SK-N-SH (cell line): ENCODE data around the gene GUF1. TPM values are rescaled to one million over a fixed set of nuclear protein-coding genes. Genes with fewer than 3 reads are reported as not detected.

ENCODE experiments used
- CTCF ChIA-PET: fragments of 300-600, 350-600 bp; formaldehyde crosslinking; extraction: SDS; loops from one replicate; lab custom pipeline; 2021; lab: Yijun Ruan, JAX
- POLR2A ChIA-PET: fragments of 350-600 bp; sonication (Branson Sonifier 250); formaldehyde crosslinking; extraction: SDS; loops from one replicate; lab custom pipeline; 2020; ENCODE audit warnings: antibody characterized with exemption, inconsistent platforms; lab: Yijun Ruan, JAX
- DNase-seq: peaks from one replicate; pipeline ENCODE4 v3.0.0; 2012
- H2AFZ ChIP-seq: fragments of 200-600 bp; sonication (generic); 2 replicates; pipeline ENCODE4 v1.8.1; 2016; ENCODE audit warnings: antibody characterized with exemption, mild to moderate bottlenecking, low read depth
- H3F3A ChIP-seq: fragments of 200-600 bp; sonication (generic); replicated peaks from 2 replicates; pipeline ENCODE3; 2016; ENCODE audit warnings: antibody characterized with exemption, mild to moderate bottlenecking; ENCODE audit not compliant: insufficient read depth
- H3K27ac ChIP-seq, 2 experiments: fragments of 200-500 bp in 1 of 2; fragments of 200-600 bp in 1 of 2; sonication (Bioruptor generic) in 1 of 2; sonication (generic), shearing (Covaris generic) in 1 of 2; 2 replicates each; pipeline versions ENCODE4 v1.5.1 to v1.6.1; 2014 to 2016; ENCODE audit warnings: low read depth in 2 of 2, inconsistent platforms in 1 of 2, low read length in 1 of 2, mild to moderate bottlenecking in 1 of 2, mixed read lengths in 1 of 2
- H3K27me3 ChIP-seq: fragments of 200-600 bp; sonication (generic), shearing (Covaris generic); 2 replicates; pipeline ENCODE4 v1.6.1; 2016; ENCODE audit warnings: mixed run types; ENCODE audit not compliant: insufficient read depth
- H3K36me3 ChIP-seq, 2 experiments: fragments of 200-500 bp in 1 of 2; fragments of 200-600 bp in 1 of 2; sonication (Bioruptor generic) in 1 of 2; sonication (generic) in 1 of 2; replicated peaks in 1 of 2; 2 replicates each; pipeline versions ENCODE3 to v1.5.1; 2014 to 2016; ENCODE audit warnings: low read length in 1 of 2, mild to moderate bottlenecking in 1 of 2; ENCODE audit not compliant: insufficient read depth in 2 of 2, control insufficient read depth in 1 of 2
- H3K4me1 ChIP-seq, 2 experiments: fragments of 200-500 bp in 1 of 2; fragments of 200-600 bp in 1 of 2; sonication (Bioruptor generic) in 1 of 2; sonication (generic), shearing (Covaris generic) in 1 of 2; 2 replicates each; pipeline versions ENCODE4 v1.5.1 to v1.6.1; 2014 to 2016; ENCODE audit warnings: low read depth in 1 of 2, low read length in 1 of 2, mixed run types in 1 of 2; ENCODE audit not compliant: insufficient read depth in 2 of 2, control insufficient read depth in 1 of 2
- H3K4me2 ChIP-seq: fragments of 200-600 bp; sonication (generic), shearing (Covaris generic); 2 replicates; pipeline ENCODE4 v1.6.1; 2017; ENCODE audit warnings: mixed run types
- H3K4me3 ChIP-seq, 2 experiments: fragments of 200-500 bp in 1 of 2; fragments of 200-600 bp in 1 of 2; sonication (Bioruptor generic) in 1 of 2; sonication (generic), shearing (Covaris generic) in 1 of 2; 2 replicates each; pipeline versions ENCODE4 v1.5.1 to v1.8.1; 2014 to 2016; ENCODE audit warnings: low read depth in 2 of 2, inconsistent platforms in 1 of 2, low read length in 1 of 2, mild to moderate bottlenecking in 1 of 2, mixed read lengths in 1 of 2, moderate library complexity in 1 of 2
- H3K79me2 ChIP-seq: fragments of 200-600 bp; sonication (generic); 2 replicates; pipeline ENCODE4 v1.8.1; 2017; ENCODE audit warnings: mild to moderate bottlenecking; ENCODE audit not compliant: insufficient read depth
- H3K9ac ChIP-seq: fragments of 200-600 bp; sonication (generic); 2 replicates; pipeline ENCODE4 v1.6.1; 2017; ENCODE audit warnings: mixed run types
- H3K9me2 ChIP-seq: fragments of 200-600 bp; sonication (generic); 2 replicates; pipeline ENCODE4 v1.6.1; 2017; ENCODE audit warnings: mixed run types
- H3K9me3 ChIP-seq: fragments of 200-600 bp; sonication (generic); 2 replicates; pipeline ENCODE4 v1.6.1; 2017; ENCODE audit warnings: mixed run types, mild to moderate bottlenecking, moderate library complexity
- H4K20me1 ChIP-seq: fragments of 200-600 bp; sonication (generic); 2 replicates; pipeline ENCODE4 v1.6.1; 2017; ENCODE audit warnings: mild to moderate bottlenecking, mixed run types; ENCODE audit not compliant: insufficient read depth
- CHD2 ChIP-seq: fragments of 150-350 bp; IDR thresholded peaks from 2 replicates; pipeline ENCODE4 v1.6.1; 2018; ENCODE audit warnings: low read length; ENCODE audit not compliant: partially characterized antibody
- CTCF ChIP-seq: fragments of 200-600 bp; sonication (generic); IDR thresholded peaks from 2 replicates; pipeline ENCODE4 v1.6.1; 2017; ENCODE audit warnings: antibody characterized with exemption, mild to moderate bottlenecking, moderate library complexity
- ELF1 ChIP-seq: IDR thresholded peaks from 2 replicates; pipeline ENCODE4 v1.4.0; 2012
- EP300 ChIP-seq, 2 experiments: IDR thresholded peaks; 2 replicates each; pipeline versions ENCODE4 v1.4.0 to v1.6.1; 2012; ENCODE audit warnings: borderline replicate concordance in 1 of 2, low read depth in 1 of 2, low read length in 1 of 2
- FOSL2 ChIP-seq: IDR thresholded peaks from 2 replicates; pipeline ENCODE4 v1.4.0; 2012; ENCODE audit warnings: low read depth, mild to moderate bottlenecking, moderate library complexity, borderline replicate concordance
- FOXJ3 ChIP-seq: sonication (generic); formaldehyde crosslinking; IDR thresholded peaks from 2 replicates; pipeline ENCODE4 v1.5.1; 2020; ENCODE audit warnings: mild to moderate bottlenecking, missing genetic modification reagents
- GABPA ChIP-seq: IDR thresholded peaks from 2 replicates; pipeline ENCODE4 v1.4.0; 2012; ENCODE audit warnings: low read depth, mild to moderate bottlenecking
- GATA2 ChIP-seq: sonication (generic); formaldehyde crosslinking; IDR thresholded peaks from 2 replicates; pipeline ENCODE4 v1.5.0; 2020; ENCODE audit warnings: mild to moderate bottlenecking, missing genetic modification reagents
- JUND ChIP-seq: IDR thresholded peaks from 2 replicates; pipeline ENCODE4 v1.4.0; 2012
- MAX ChIP-seq: IDR thresholded peaks from 2 replicates; pipeline ENCODE4 v1.4.0; 2012; ENCODE audit warnings: low read depth
- MXI1 ChIP-seq: IDR thresholded peaks from 2 replicates; pipeline ENCODE4 v1.6.1; 2012; ENCODE audit warnings: mild to moderate bottlenecking, low read depth, low read length, improper control_type of control experiment
- NFIC ChIP-seq: IDR thresholded peaks from 2 replicates; pipeline ENCODE4 v1.4.0; 2012; ENCODE audit warnings: borderline replicate concordance
- NRF1 ChIP-seq: IDR thresholded peaks from 2 replicates; pipeline ENCODE4 v1.6.1; 2012; ENCODE audit warnings: low read depth, mild to moderate bottlenecking, low read length
- POLR2AphosphoS5 ChIP-seq: IDR thresholded peaks from 2 replicates; pipeline ENCODE4 v1.6.1; 2012; ENCODE audit warnings: low read depth, low read length
- RAD21 ChIP-seq: IDR thresholded peaks from 2 replicates; pipeline ENCODE4 v1.6.1; 2012; ENCODE audit warnings: mild to moderate bottlenecking, low read length
- RCOR1 ChIP-seq: fragments of 150-350 bp; IDR thresholded peaks from 2 replicates; pipeline ENCODE4 v1.6.1; 2017; ENCODE audit warnings: antibody characterized with exemption, low read length
- REST ChIP-seq: IDR thresholded peaks from 2 replicates; pipeline ENCODE4 v1.6.1; 2012; ENCODE audit warnings: mild to moderate bottlenecking, low read depth, low read length, moderate library complexity
- RFX5 ChIP-seq: IDR thresholded peaks from 2 replicates; pipeline ENCODE4 v1.6.1; 2012; ENCODE audit warnings: mild to moderate bottlenecking, improper control_type of control experiment, low read length
- SIN3A ChIP-seq: IDR thresholded peaks from 2 replicates; pipeline ENCODE4 v1.6.1; 2012; ENCODE audit warnings: low read depth, mild to moderate bottlenecking, low read length, moderate library complexity, borderline replicate concordance
- SMC3 ChIP-seq: IDR thresholded peaks from 2 replicates; pipeline ENCODE4 v1.6.1; 2012; ENCODE audit warnings: low read depth, low read length, improper control_type of control experiment
- TAF1 ChIP-seq: IDR thresholded peaks from 2 replicates; pipeline ENCODE4 v1.6.1; 2012; ENCODE audit warnings: low read depth, mild to moderate bottlenecking, low read length, moderate library complexity, borderline replicate concordance
- TCF12 ChIP-seq: IDR thresholded peaks from 2 replicates; pipeline ENCODE4 v1.4.0; 2012
- USF1 ChIP-seq: IDR thresholded peaks from 2 replicates; pipeline ENCODE4 v1.4.0; 2012; ENCODE audit warnings: low read depth, borderline replicate concordance
- USF2 ChIP-seq: fragments of 150-350 bp; IDR thresholded peaks from 2 replicates; pipeline ENCODE4 v1.6.1; 2017; ENCODE audit warnings: antibody characterized with exemption, low read length, low read depth, borderline replicate concordance
- WGBS: methylation state at CpG from one replicate; pipeline ENCODE4 v1.1.6; 2017; ENCODE audit warnings: low lambda C conversion rate; 5-methylcytosine and 5-hydroxymethylcytosine counted together
- polyA plus RNA-seq, 3 experiments: library from polyadenylated mRNA; depleted of rRNA; stranded (reverse); fragments of >200 nt; gene quantifications; 2 replicates each; pipeline ENCODE4 v1.2.3, GENCODE V29; 2012

GUF1 gene
- polyA plus RNA-seq, 1 of the 3 experiments (the other 2 are of a cell fraction), result 6.3 TPM

- Histone ChIP-seq H3K4me3 (peak within 1 kb of the TSS; percentile 83 to 92), H3F3A (no peaks in the 10 kb centered on the region), H3K9me2 (no peaks in the 10 kb centered on the region), H3K27me3 (no peaks in the 10 kb centered on the region), H3K9me3 (no peaks in the 10 kb centered on the region), H3K4me2 (peak within 1 kb of the TSS; percentile 78), H3K27ac (peak within 1 kb of the TSS; percentile 57 to 87), H3K79me2 (peaks cover 46% of the 10 kb centered on the region), H3K9ac (peak within 1 kb of the TSS; percentile 73), H3K4me1 (peaks cover 0 to 2% of the 10 kb centered on the region in 2 experiments; a peak in 2 of 4 replicates), H4K20me1 (no peaks in the 10 kb centered on the region), H3K36me3 (no peaks in the 10 kb centered on the region)
- WGBS, result under 1% methylated on average over 48 of the region's 65 CpGs
- DNase-seq, result peak; percentile 93
- CTCF ChIA-PET, result interaction anchor here (1.0 to 1.6 kb wide), 4 partner anchors 10 to 483 kb away, joined by 3 to 5 read pairs (median 4); partner anchors contain the start of gene GUF1
- POLR2A ChIA-PET, result interaction anchor here (1.4 to 1.6 kb wide), 2 partner anchors 18 to 48 kb away, joined by 4 to 7 read pairs; partner anchors contain the start of gene GUF1
- TF ChIP-seq RAD21 (no peak; the same call in 1 of the 2 replicates), USF1 (peak; percentile 64; the same call in 1 of the 2 replicates), REST (no peak), NRF1 (peak; percentile 96), USF2 (no peak), GABPA (peak; percentile 80), TAF1 (peak; percentile 78), POLR2AphosphoS5 (peak; percentile 96), SMC3 (no peak), EP300 (IDR thresholded peaks at IDR 0.05; ENCODE audit: borderline replicate concordance in 1 of 2, low read depth in 1 of 2, low read length in 1 of 2) (no peak), NFIC (no peak), MAX (peak; percentile 94), GATA2 (CRISPR knock-in tag) (0 out of 2 replicates have a peak, but pooled peaks have one; percentile 35), FOSL2 (no peak), RCOR1 (no peak), TCF12 (no peak), RFX5 (no peak; the same call in 1 of the 2 replicates), CHD2 (peak; percentile 62), CTCF (peak; percentile 30), ELF1 (peak; percentile 49), FOXJ3 (CRISPR knock-in tag) (no peak), SIN3A (peak; percentile 69; the same call in 1 of the 2 replicates), MXI1 (peak; percentile 76), JUND (no peak)
- TF ChIP-seq, all 33 proteins: peak for 12
- H2AFZ ChIP-seq, result peak within 1 kb of the TSS; percentile 85
These were observed 48.0 kb downstream of the GUF1 start, which contains the start of gene GNPDA2 for GRCh38 chr4:44726038-44726871. GNPDA2 (minus strand) TSS chr4:44726556; CDS start chr4:44722207, 4,349 bp downstream.
